NCI-H345 (cell line): Measurements from ENCODE around the gene ITGA7.
"Not testable (repeated sequence)": the region's sequence is repeated elsewhere in the genome, so short reads cannot be mapped to it uniquely, and the experiment has no call there.

ENCODE experiments used
- DNase-seq: peaks from one replicate; lab custom pipeline; 2025; lab: John Stamatoyannopoulos, UW

Gene ITGA7

DNA sequence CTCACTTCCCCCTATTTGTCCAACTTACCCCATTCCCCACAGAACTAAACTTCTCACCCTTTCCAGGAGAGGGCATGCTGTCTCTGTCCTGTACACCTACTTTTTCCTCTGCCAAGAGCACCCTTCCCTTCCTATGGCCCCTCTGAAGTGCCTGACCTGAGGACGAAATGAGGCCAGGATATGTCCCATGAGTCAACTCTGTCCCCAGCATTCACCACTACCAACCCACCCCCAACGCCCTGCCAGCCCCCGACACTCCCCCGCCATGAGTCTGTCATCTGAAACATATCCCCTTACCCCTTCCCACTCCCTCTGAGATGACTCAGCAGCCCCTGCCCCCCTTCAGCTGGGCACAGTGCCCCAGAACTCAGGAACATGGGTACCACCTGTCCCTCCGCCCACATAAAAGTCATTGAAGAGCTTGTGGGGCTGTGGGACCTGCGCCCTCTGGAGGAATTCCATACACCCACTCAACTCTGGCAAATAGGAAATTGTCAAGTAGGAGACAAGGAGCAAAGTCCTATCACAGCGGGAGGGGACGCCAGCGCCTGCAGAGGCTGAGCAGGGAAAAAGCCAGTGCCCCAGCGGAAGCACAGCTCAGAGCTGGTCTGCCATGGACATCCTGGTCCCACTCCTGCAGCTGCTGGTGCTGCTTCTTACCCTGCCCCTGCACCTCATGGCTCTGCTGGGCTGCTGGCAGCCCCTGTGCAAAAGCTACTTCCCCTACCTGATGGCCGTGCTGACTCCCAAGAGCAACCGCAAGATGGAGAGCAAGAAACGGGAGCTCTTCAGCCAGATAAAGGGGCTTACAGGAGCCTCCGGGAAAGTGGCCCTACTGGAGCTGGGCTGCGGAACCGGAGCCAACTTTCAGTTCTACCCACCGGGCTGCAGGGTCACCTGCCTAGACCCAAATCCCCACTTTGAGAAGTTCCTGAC lies 26.3 kb downstream of the ITGA7 start:
- DNase-seq: peak; percentile 22

DNA sequence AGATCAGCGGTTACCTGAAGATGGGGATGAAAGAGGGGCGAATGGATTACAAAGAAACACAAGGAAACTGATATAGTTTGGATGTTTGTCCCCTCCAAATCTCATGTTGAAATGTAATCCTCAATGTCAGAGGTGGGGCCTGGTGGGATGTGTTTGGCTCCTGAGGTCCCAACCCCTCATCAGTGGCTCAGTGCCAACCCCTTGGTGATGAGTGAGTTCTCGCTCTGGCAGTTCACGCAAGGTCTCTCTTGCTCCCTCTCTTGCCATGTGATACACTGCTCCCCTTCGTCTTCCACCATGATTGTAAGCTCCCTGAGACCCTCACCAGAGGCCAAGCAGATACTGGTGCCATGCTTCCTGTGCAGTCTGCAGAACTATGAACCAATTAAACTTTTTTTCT lies 28.0 kb downstream of the ITGA7 start:
- DNase-seq: no peak

DNA sequence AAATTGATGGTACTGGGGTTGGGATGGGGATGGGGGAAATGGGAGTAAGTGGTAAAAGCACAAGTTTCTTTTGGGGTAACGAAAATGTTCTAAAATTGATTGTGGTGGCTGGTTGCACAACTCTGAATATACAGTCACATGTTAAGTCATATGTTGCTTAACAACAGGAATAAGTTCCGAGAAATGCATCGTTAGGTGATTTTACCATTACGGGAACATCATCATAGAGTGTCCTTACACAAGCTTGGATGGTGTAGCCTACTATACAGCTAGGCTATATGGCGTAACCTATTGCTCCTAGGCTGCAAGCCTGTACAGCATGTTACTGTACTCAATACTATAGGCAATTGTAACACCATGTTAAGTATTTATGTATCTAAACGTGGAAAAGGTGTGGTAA lies 31.0 kb downstream of the ITGA7 start:
- DNase-seq: no peak

DNA sequence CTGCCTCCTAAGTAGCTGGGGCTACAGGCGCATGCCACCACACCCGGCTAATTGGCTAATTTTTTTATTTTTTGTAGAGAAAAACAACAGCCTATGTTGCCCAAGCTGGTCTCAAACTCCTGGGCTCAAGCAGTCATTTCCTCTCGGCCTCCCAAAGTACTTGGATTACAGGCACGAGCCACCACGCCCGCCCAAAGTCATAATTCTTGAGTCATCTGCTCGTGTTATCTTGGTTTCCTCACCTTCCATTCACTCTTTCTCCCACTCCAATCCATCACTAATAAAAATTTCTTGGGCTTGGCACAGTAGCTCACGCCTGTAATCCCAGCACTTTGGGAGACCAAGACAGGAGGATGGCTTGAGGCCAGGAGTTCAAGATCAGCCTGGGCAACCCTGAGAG lies 32.0 kb downstream of the ITGA7 start:
- DNase-seq: no peak

DNA sequence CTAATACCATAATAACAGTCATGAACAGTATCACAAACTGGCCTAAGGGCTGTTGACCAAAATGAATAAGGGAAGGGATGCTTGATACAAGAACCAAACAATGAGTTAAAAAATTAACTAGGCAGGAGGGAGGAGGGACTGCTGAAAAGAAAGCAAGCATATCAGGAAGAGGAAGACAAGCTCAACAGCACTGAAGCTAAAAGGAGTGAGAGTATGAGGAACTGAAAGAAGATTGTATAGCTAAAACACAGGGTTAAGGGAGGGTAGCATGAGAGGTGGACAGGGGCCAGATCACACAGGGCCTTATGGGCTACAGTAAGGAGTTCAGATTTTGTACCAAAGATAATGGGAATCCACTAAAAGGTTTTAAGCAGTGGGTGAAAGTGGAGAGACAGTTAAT lies 34.1 kb downstream of the ITGA7 start:
- no peak for DNase-seq

DNA sequence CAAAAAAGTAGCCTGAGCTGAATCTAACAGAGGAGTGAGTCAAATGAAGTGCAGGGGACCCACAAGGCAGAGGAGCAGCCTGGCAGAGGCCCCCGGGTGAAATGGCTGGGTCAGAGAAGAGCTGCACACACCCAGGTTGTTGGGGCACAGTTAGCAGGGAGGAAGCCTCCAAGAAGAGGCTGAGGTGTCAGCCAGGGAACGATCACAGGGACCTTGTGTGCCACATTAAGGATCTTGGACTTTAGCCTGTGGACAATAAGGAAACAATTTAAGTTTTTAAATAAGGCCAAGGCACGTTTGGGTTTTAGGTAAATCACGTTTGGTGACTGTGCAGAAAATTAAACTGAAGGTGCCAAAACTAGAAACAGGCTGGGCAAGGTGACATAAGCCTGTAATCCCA lies 36.0 kb downstream of the ITGA7 start:
- no peak for DNase-seq

DNA sequence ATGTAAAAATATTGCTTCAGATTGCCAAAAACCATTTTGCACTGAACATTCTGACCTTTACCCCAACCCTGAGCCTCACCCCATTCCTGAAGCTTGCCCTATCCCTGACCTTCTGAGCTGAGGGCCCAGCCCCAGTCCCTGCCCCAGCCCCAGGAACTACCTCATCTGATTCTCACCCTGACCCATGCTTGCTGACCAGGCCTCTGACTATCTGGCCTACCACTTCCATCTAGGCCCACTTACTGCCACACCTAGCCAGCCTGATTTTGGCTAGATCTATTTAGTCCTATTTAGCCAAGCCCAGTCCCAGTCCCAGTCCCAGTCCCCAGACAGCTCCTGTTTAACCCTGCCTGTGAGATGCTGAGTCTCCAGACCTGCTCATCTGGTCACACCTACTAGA lies 37.4 kb downstream of the ITGA7 start:
- DNase-seq: no peak

DNA sequence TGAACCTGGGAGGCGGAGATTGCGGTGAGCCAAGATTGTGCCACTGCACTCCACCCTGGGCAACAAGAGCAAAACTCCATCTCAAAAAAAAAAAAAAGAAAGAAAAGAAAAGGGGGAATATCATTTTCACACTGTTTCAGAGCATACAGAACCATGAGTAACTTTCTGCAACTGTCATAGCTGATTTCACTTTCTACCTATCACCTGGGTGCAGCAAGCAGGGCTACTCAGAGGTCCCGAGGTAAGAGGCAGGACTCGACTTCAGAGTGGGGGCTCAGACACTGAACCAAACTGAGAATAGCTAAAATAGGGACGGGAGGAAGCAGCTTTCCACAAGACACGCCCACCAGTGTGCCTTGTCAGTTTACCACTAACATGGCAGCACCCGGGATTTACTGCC lies 41.2 kb downstream of the ITGA7 start:
- DNase-seq: no peak

DNA sequence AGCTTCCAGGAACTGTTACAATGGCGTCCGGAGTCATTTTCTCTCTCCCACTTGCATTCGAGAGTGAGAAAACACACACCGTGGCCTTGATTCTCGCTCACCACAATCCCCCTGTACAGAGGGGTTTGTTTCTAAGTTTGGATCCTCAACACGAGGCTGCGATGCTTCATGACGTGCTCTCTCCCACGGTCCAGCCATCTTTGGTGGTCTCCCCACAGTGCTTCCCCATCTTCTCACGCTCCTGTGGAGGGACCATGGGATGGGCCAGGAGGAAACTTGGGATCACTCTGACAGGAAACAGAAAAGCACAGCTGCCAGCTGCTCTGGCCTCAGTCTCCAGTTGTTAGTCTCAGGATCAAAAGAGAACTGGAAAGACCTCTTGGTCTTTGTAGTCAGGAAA lies 42.9 kb downstream of the ITGA7 start:
- no peak for DNase-seq

DNA sequence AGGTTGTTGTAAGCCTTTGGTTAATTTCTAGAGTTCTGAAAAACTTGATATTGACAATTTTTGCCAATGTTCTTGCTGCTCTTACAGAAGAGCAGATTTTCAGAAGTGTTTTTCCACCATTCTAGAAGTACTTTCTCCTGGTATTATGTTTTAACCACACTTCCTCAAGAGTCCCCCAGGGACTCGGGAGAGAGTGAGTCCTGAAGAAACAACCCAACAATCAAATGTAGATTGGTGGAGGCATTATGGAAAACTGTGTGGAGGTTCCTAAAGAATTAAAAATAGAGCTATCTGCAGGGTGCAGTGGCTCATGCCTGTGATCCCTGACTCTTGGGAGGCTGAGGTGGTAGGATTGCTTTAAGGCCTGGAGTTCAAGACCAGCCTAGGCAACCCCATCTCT lies 44.3 kb downstream of the ITGA7 start:
- no peak for DNase-seq

DNA sequence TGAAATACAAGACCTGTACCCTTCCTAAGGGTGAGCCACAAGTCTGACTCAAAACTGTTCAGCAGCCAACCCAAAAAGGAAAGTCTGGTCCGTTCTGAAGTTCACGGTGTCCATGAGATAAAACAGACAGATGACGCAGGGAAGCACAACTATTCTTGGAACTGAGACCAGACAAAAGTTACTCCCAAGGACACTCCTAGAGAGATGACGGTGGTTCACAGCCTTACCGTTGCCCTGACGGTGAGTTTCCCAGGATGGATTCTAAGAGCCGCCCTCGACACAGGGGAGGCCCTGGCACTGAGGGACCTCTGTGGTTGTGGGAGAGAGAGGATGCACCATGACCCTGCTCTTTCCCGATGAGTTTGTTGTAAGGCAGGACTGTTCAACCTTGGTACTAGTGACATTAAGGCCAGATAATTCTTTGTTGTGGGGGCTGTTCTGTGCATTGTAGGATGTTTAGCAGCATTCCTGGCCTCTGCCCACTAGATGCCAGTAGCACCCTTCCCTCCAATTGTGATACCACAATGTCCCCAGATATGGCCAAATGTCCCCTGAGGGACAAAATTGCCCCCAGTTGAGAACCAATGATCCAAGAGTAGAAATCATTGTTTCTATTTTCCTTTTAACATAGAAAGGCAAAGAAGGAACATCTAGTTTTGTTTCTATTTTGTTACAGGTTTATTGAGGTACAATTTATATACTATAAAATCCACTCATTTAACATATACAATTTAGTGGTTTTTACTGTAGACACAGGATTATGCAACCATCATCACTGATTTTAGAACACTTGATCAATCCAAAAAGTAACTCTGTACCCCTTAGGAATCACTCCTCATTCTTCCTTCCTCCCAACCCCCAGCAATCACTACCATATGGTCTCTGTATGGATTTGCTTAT lies 48.0 kb downstream of the ITGA7 start:
- peak; percentile 5 for DNase-seq

DNA sequence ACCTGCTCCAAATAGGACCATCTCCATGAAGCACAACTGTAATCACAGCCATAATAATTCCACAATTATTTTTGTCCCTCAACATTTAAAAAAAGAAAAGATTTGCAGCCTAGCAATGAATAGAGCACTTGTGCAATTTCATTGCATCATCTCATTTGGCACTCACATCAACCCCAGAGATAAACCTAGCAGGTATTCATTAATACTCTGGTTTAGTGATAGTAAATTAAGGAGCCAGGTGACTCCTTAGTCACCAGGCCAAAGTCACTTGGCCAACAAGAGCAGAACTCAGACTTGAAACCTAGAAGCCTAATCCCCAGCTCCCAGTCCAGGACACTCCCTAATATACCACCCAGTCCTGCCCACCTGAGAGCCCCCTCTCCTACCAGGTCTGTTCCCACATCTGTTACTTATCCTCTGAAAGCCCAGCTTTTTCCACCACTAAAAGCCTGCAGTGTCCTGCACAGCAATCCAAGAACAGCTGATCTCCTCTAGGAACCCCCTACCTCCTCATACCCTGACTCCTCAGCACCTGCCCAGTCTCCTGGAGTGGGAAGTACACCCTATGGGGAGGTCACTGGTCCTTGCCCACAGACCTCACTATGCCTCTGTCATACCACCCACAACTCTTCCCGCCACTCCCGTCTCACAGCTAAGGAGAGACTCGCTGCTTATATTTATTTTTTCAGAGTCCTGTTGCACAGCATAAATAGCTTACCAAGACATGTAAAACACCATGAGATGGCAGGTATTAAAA lies 48.9 kb downstream of the ITGA7 start:
- DNase-seq: no peak

DNA sequence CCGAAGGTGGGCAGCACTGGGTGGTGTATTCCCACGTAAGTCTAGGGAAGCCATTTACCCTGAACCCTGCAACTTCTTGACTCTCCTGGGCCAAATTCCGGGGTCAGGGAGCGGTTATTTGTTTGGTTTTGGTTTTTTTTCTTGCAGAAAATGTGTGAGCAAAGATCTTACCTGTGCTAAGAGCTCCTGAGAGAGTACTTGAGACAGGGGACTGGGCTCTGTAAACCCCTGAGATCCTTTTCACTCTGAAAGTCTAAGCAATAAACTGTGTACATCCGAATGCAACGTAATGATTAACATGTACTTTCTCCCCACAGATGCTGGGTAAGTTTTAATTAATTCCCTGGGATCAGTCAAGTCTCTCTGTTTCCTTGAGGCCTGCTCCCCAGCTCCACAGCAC lies 49.5 kb downstream of the ITGA7 start:
- DNase-seq: no peak

DNA sequence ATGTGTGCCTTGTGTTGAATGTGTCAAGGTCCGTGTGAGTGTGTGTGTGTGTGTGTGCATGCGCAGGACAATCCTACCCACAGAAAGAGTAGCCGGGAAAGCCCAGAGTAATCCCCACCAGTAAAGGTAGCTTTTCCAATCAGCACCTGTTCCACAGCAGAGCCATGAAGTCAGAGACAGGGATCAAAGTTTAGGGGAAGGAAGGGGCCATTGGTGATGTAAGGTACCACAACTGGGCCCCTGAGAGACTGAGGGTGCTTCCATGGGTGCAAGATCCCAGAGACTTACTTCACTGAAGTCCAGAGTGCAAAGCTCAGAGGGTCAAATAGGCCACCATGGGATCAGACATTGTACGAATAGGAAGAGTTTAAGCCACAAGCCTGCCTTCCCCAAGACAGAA lies 50.5 kb downstream of the ITGA7 start:
- DNase-seq: no peak

DNA sequence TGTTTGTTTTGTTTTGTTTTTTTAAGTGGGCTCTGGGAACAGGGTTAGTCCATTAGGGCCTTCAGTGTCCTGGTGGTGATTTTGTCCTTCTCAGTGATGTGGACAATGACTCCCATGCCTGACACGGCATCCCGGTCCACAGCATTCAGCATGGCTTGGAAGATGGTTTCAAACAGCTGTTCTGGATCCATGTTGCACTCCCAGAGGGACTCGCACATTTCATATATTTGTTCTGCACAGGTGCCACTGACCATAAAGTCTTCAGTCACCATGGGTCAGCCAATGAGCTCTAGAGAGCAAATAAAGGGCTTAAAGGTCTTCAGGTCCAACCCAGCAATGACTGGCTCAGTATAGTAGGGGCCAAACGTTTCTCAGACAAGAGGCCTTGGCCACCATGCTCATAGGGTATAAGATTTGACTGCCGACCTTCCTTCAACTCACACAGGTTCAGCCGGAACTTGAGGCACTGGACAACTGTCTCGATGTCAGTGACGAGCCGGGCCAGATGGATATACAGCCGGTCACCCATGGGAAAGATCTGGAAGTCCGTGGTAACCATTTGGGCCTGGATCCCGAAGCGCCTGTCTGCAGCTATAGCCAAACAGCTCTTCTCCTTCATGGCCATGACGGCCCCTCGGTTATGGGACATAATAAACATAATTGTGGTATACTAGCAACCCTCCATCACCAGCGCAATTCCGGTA lies 53.0 kb downstream of the ITGA7 start:
- DNase-seq: no peak

DNA sequence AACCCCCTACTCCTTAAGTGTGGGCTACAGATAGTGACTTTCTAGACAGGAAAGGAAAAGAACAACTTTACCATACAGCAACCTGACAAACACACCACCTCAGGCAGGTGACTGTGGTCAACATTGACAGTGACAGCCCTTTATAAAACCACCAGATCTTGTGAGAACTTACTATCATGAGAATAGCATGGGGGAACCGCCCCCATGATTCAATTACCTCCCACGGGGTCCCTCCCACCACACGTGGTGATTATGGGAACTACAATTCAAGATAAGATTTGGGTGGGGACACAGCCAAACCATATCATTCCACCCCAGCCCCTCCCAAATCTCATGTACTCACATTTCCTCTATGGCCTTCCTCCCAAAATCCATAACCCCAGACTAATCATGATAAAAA lies 54.7 kb downstream of the ITGA7 start:
- no peak for DNase-seq

DNA sequence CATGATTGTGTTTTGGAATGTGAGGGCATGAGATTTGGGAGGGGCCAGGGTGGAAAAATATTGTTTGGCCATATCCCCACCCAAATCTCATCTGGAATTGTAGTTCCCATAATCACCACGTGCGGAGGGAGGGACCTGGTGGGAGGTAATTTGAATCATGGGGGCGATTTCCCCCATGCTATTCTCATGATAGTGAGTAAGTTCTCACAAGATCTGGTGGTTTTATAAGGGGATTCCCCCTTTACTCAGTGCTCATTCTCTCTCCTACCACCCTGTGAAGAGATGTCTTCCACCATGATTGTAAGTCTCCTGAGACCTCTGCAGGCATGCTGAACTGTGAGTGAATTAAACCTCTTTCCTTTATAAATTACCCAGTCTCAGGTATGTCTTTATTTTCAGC lies 55.4 kb downstream of the ITGA7 start:
- DNase-seq: no peak

DNA sequence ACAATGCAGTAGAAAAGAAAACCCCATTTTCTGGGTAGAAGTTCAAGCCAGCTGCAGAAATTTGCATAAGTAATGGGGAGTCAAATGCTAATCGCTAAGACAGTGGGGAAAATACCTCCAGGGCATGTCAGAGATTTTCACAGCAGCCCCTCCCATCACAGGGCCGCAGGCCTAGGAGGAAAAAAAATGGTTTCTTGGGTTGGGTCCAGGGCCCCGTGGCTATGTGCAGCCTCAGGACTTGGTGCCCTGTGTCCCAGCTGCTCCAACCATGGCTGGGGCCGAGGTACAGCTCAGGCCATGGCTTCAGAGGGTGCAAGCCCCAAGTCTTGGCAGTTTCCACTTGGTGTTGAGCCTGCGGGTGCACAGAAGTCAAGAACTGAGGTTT lies 56.4 kb downstream of the ITGA7 start:
- DNase-seq: no peak

DNA sequence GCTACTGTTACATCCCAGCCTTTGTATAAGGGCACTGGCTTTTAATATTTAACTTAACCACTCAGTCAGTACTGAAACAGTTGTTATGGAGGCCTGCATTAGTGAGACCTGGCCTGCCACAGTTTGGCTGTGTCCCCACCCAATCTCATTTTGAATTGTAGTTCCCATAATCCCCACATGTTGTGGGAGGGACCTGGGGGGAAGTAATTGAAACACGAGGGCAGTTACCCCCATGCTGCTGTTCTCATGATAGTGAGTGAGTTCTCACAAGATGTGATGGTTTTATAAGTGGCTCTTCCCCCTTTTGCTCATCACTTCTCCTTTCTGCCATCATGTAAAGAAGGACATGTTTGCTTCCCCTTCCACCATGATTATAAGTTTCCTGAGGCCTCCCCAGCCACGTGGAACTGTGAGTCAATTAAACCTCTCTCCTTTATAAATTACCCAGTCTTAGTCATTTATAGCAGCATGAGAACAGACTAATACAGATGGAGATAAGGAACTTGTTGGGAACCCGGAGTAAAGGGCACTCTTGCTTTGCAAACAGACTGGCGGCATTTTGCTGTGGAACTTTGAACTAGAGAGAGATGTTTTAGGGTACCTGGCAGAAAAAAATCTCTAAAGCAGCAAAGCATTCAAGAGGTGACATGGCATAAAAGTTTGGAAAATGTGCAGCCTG lies 56.9 kb downstream of the ITGA7 start:
- not testable (repeated sequence) for DNase-seq

DNA sequence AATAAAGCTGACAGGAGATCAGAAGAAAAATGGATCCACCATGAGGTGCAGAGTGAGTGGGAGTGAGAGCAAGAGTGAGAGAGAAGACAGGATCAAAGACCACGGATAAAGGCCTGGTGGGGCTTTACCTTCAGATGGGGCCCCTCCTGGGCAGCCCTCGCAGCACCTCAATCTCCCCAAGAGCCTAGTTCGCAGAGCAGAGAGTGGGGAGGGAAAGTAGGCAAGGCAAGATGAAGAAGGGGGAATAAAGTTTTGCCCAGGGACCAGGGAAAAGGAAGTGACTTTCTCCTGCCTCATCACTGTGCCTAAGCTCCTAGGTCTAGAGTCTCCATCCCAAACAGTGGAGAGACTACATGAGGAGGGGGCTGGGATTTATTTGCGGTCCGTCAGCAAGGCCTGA lies 60.7 kb downstream of the ITGA7 start:
- DNase-seq: no peak

DNA sequence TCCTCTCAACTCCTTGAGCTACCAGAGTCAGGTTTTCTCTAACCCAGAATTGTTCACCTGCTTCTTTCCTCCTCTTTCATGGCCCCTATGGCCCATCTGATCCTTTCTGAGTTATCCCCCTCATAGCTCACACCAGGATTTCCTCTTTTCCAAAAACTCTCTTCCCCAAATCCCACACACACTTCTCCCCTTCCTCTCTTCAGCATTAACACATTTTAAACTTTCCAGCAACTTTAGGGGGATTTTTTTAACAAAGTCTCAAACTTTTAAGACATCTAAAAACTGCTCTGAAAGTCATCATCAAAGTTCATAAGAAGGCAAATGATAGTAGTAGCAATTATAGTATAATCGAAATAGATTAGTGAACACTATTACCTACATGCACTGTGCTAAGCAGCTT lies 63.1 kb downstream of the ITGA7 start:
- DNase-seq: no peak
